Esophagus squamous epithelium (tissue), 5 donors: Measurements from ENCODE around the gene PRKAR1B. TPM values are rescaled to one million over a fixed set of nuclear protein-coding genes. Genes with fewer than 3 reads are reported as not detected.

Experiments used
- DNase-seq: peaks from one replicate; lab custom pipeline; 2025; lab: John Stamatoyannopoulos, UW
- H3K27ac ChIP-seq, 4 donors: fragments of 200-600 bp; sonication (generic); one replicate each; pipeline ENCODE4 v1.5.1; 2016 to 2019; ENCODE audit warnings: mild to moderate bottlenecking in 1 of 4
- H3K27me3 ChIP-seq, 4 donors: fragments of 200-600 bp; sonication (generic); 1 replicate in 3 of 4; 2 replicates in 1 of 4; pipeline versions ENCODE4 v1.5.1 to v1.6.0; 2017 to 2021; ENCODE audit warnings: antibody characterized with exemption in 1 of 4
- H3K36me3 ChIP-seq, 3 donors: fragments of 200-600 bp; sonication (generic); one replicate each; pipeline ENCODE4 v1.5.1; 2016 to 2019
- H3K4me1 ChIP-seq, 3 donors: fragments of 200-600 bp; sonication (generic); one replicate each; pipeline ENCODE4 v1.5.1; 2017 to 2019
- H3K4me3 ChIP-seq, 4 donors: fragments of 200-600 bp; sonication (generic); 1 replicate in 3 of 4; 2 replicates in 1 of 4; pipeline ENCODE4 v1.5.1; 2016 to 2019; ENCODE audit warnings: mild to moderate bottlenecking in 2 of 4, moderate library complexity in 1 of 4
- H3K9me3 ChIP-seq, 3 donors: fragments of 200-600 bp; sonication (generic); one replicate each; pipeline ENCODE4 v1.5.1; 2016 to 2019
- CTCF ChIP-seq, 6 experiments: fragments of 450-650 bp in 4 of 6; fragments of 200-600 bp in 2 of 6; sonication (generic) in 2 of 6; IDR thresholded peaks; one replicate each; pipeline ENCODE4 v1.5.1; 2016 to 2019; ENCODE audit warnings: antibody characterized with exemption in 6 of 6, mild to moderate bottlenecking in 4 of 6, moderate library complexity in 4 of 6
- POLR2A ChIP-seq, 4 donors: fragments of 450-650 bp; IDR thresholded peaks; one replicate each; pipeline ENCODE4 v1.6.1; 2017; ENCODE audit warnings: antibody characterized with exemption in 4 of 4, mild to moderate bottlenecking in 4 of 4, moderate library complexity in 3 of 4
- WGBS, 2 donors: methylation state at CpG; one replicate each; pipeline ENCODE4 v1.1.5; 2018; 5-methylcytosine and 5-hydroxymethylcytosine counted together
- intact Hi-C: fragments of 100-400 bp; cut with DNase I; formaldehyde crosslinking; loops from one replicate; pipeline ENCODE4 v1.15.0; 2022
- total RNA-seq, 4 donors: library from RNA; depleted of rRNA; stranded (reverse); fragments of >200 nt; gene quantifications; one replicate each; pipeline ENCODE4 v1.1.0, GENCODE V29; 2016
- donor health status: DM: yes; HTN: yes; CAD: no.

The PRKAR1B gene
- total RNA-seq, 4 donors from 2014 or later: 10.2 to 13.1 (median 12.5) TPM

DNA sequence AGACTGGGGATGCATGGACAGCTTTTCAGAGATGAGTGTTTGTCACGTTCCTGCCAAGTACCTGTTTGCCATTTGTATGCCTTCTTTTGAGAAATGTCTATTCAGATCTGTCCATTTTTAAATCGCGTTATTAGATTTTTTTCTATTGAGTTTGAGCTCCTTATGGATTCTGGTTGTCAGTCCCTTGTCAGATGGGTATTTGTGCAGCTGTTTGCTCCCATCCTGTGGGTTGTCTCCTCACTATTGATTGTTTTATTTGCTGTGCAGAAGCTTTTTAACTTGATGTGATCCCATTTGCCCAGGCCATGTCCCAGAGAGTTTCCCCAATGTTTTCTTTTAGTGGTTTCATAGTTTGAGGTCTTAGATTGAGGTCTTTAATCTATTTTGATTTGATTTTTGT lies 5.5 kb upstream of the PRKAR1B start:
- intact Hi-C loops: loop anchor here (10.0 kb wide), 1 partner anchor 188 kb away; no protein-coding TSS in a partner anchor
- WGBS, 2 donors: 78 to 90% methylated on average over 3 of the region's 3 CpGs
- Histone ChIP-seq H3K27me3 (no peaks in the 10 kb centered on the region), H3K27ac (peak overlapping the region in 1 of 4 donors; percentile 0), H3K9me3 (peaks cover 0 to 12% (median 3%) of the 10 kb centered on the region in 3 donors), H3K36me3 (peaks cover 0 to 59% (median 6%) of the 10 kb centered on the region in 3 donors), H3K4me1 (peaks cover 6 to 26% (median 7%) of the 10 kb centered on the region in 3 donors), H3K4me3 (no peak overlapping the region)
- no peak for DNase-seq
- TF ChIP-seq CTCF (IDR thresholded peaks at IDR 0.05): no peak
- no peak for TF ChIP-seq POLR2A (IDR thresholded peaks at IDR 0.05)

- peaks cover 0 to 59% (median 6%) of the 10 kb centered on the region in 3 donors for H3K36me3 ChIP-seq
- peaks cover 0 to 12% (median 3%) of the 10 kb centered on the region in 3 donors for H3K9me3 ChIP-seq
- H3K27ac ChIP-seq: peak overlapping the region in 1 of 4 donors; percentile 18
- 43 to 71% methylated on average over 7 to 10 of the region's 17 CpGs for WGBS, 2 donors
- intact Hi-C loops: loop anchor here (10.0 kb wide), 1 partner anchor 187 kb away; no protein-coding TSS in a partner anchor
- peak in 4 of 6 experiments; percentile 7 to 46 (median 21) for TF ChIP-seq CTCF (IDR thresholded peaks at IDR 0.05)
- TF ChIP-seq POLR2A (IDR thresholded peaks at IDR 0.05): no peak
- H3K4me3 ChIP-seq: no peak overlapping the region
- DNase-seq: no peak
- H3K4me1 ChIP-seq: peaks cover 8 to 31% (median 9%) of the 10 kb centered on the region in 3 donors
- no peaks in the 10 kb centered on the region for H3K27me3 ChIP-seq
Measured at GRCh38 chr7:732094-732541, 5.0 kb upstream of the PRKAR1B start.

DNA sequence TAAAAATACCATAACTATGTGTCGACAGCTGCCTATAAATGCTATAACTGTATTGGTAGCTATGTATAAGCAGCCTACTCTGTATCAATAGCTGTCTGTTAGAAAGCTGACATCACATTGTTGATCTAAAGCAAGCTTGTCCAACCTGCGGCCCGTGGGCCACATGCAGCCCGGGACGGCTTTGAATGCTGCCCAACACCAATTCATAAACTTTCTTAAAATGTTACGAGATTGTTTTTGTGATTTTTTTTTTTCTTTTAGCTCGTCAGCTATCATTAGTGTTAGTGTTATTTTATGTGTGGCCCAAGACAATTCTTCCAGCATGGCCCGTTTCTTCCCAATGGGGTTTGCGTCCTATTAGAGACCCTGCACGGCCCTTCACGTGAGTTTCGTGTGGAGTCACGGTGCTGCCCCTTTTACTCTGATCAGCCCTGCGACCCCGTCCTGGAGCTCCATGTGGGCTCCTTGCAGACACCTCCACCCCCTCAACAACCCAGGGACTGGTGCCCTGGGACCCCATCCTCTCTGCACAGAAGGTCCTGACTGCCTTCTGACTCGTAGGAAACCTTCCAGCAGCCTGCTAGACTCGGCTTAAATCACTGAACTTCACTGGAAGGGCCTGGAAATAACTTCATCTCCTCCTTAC lies 4.5 kb upstream of the PRKAR1B start:
- peak overlapping the region in 1 of 4 donors; percentile 18 for H3K27ac ChIP-seq
- no peak for DNase-seq
- intact Hi-C loops: loop anchor here (10.0 kb wide), 1 partner anchor 187 kb away; no protein-coding TSS in a partner anchor
- H3K4me3 ChIP-seq: no peak overlapping the region
- TF ChIP-seq POLR2A (IDR thresholded peaks at IDR 0.05): no peak
- no peak for TF ChIP-seq CTCF (IDR thresholded peaks at IDR 0.05)
- 90 to 94% methylated on average over 15 of the region's 17 CpGs for WGBS, 2 donors
- peaks cover 8 to 32% (median 9%) of the 10 kb centered on the region in 3 donors for H3K4me1 ChIP-seq
- no peaks in the 10 kb centered on the region for H3K27me3 ChIP-seq
- peaks cover 0 to 59% (median 6%) of the 10 kb centered on the region in 3 donors for H3K36me3 ChIP-seq
- H3K9me3 ChIP-seq: peaks cover 0 to 12% (median 3%) of the 10 kb centered on the region in 3 donors

DNA sequence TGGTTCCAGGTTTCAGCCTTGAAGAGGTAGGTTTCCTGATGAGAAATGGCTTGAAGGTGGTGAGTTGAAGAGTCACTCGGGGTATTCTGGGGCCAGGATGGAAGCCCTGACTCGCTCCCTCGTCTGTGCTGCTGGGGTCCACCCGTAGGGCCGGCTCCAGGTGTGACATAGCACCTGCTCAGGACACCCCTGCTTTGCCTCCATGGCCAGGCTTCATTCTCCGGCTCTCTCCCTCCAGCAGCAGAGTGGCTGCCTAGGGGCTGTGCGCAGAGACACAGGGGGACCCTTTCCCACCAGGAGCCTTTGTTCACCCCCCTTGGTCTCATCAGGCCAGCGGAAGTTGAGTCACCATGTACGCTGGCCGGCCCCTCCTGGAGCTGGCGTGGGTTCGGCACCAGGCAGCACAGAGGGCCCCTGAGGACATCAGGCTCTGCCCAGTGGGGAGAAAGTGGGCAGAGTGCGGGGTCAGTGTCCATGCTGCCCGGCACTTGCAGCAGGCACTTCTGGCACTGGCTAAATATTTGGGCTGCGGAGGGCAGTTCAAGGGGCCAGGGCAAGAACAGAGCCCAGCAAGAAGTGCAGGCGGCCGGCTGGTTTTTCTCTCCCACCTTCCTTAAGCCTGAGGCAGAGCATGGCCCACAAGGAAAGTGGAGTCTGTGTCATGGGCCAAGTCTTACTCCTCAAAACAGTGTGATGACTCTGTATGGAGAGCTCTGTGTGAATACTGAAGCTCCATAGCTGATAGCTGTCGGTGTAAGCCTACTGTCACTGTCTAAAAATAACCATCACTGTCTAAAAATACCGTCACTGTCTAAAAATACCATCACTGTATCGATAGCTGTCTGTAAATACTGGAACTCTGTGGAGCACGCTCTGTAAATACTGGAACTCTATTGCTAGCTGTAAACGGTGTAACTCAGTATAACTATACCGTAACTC lies 3.7 kb upstream of the PRKAR1B start:
- intact Hi-C loops: loop anchor here (10.0 kb wide), 1 partner anchor 186 kb away; no protein-coding TSS in a partner anchor
- WGBS, 2 donors: 85 to 86% methylated on average over 12 to 14 of the region's 23 CpGs
- Histone ChIP-seq H3K4me1 (peaks cover 14 to 38% (median 16%) of the 10 kb centered on the region in 3 donors), H3K9me3 (peaks cover 0 to 12% (median 3%) of the 10 kb centered on the region in 3 donors), H3K27me3 (no peaks in the 10 kb centered on the region), H3K36me3 (peaks cover 0 to 59% (median 6%) of the 10 kb centered on the region in 3 donors), H3K4me3 (no peak overlapping the region), H3K27ac (no peak overlapping the region)
- TF ChIP-seq POLR2A (IDR thresholded peaks at IDR 0.05) (no peak), CTCF (IDR thresholded peaks at IDR 0.05) (no peak)
- no peak for DNase-seq
